ENCODE data around the gene FOXO3.

Gene FOXO3

DNA sequence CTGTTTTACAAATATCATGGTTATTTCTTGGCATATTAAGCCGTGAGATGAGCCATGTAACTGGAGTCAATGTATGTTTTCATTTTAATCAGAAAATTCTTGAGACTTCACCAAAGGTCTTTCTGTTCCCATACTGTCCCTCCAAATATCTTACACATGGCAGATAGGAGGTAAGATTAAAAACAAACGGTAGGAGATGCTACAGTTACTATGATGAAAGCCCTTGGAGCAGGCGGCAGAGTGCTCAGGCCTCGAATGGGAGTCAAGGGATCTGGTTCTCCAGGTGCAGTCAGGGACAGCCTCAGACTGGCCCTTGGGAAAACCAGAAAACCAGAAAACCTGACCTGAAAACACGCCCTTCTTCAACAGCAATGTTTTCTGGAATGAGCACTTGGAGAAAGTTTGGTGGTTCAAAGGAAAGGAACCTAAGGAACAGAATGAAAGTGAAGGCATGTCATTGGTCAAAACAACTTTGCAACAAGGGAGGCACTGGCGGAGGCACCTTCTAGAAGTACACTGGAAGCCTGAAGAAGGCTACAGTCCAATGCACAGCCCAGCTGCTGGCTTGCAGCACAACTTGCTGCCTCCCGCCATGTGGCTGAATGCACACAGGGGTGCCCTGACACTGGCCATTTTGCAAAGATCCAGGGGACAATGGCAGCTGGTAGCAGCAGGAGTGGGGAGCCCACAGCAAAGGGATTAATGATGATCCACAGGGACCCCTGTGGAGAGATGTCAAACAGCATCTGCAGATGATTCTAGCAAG lies 17.4 kb upstream of the FOXO3 start:
- Mint-ChIP-seq H3K4me1 (ENCODE audit: low read depth) (peaks cover 20% of the 10 kb centered on the region), H3K27ac (no peak overlapping the region)
- intact Hi-C loops (cut with micrococcal nuclease), result loop anchor here (1.0 kb wide), 1 partner anchor 530 kb away; no protein-coding TSS in a partner anchor

DNA sequence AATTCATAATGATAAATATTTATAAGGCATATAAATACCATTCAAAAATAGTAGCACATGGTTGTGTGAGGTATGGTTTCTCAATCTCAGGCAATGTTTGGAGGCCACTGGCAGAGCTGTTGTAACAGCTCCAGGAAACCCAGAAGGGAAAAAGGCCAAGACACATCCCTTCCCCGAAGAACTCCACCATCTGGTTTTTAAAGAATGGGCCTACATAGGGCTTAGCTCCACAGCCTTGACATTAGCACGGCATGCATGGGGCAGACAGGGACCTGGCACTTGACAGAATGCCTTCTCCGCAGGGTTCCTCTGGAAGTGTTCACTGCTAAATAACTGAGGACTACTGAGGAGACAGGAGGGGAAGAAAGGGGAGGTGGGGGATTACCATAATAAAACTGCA lies 16.1 kb upstream of the FOXO3 start:
- intact Hi-C loops (cut with micrococcal nuclease), result no loop called here
- H3K4me3 Mint-ChIP-seq, result no peak overlapping the region
- H3K27ac Mint-ChIP-seq, result no peak overlapping the region
- H3K4me1 Mint-ChIP-seq (ENCODE audit: low read depth), result peaks cover 20% of the 10 kb centered on the region
- H3K36me3 Mint-ChIP-seq (ENCODE audit: low read depth), result no peaks in the 10 kb centered on the region
- H3K9me3 Mint-ChIP-seq, result peaks cover 4% of the 10 kb centered on the region
- H3K27me3 Mint-ChIP-seq, result peaks cover 15% of the 10 kb centered on the region

More for the DNA sequence above, 17.4 kb upstream of the FOXO3 start:
- H3K4me3 Mint-ChIP-seq, result no peak overlapping the region
- no peaks in the 10 kb centered on the region for H3K36me3 Mint-ChIP-seq (ENCODE audit: low read depth)
- peaks cover 15% of the 10 kb centered on the region for H3K27me3 Mint-ChIP-seq
- peaks cover 6% of the 10 kb centered on the region for H3K9me3 Mint-ChIP-seq

DNA sequence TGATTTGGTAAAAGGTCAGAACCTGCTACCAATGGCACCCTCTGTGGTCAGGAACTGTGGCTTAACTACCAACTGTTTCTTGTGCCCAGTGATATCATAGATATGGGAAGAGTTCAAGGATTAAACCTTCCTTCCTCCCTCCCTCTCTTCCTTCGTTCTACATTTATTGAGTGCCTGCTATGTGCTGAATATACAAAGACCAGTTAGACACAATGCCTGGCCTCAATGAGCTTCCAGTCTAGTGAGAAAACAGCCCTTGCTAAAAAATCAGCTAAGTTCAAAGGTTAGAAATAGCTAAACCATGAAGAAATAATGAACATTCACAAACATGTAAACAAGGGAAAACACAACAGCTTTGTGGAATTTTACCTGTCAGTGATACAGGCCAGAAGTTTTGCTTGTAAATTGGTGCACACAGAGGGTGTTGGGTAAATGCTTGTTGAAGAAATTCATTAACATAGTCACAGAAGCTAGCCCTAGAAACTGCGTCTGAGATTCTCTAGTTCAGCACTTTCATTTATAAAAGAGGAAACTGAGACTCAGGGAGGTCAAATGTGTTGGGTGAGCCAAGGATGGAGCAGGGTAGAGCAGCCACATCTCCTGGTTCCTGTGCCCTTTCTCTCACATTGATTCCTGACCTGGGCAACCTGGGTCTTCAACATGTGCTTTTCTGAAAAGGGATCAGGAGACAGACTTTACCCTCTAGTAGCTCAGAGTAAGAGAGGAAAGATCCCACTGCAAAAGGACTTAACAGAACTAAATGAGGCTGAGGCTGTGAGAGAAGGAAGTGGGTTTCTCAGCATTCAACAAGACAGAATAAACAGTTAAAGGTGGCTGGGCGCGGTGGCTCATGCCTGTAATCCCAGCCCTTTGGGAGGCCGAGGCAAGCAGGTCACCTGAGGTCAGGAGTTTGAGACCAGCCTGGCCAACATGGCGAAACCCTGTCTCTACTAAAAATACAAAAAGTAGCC lies 14.4 kb upstream of the FOXO3 start:
- no peaks in the 10 kb centered on the region for H3K36me3 Mint-ChIP-seq (ENCODE audit: low read depth)
- intact Hi-C loops (cut with micrococcal nuclease), result no loop called here
- H3K27me3 Mint-ChIP-seq, result peaks cover 15% of the 10 kb centered on the region
- peaks cover 20% of the 10 kb centered on the region for H3K4me1 Mint-ChIP-seq (ENCODE audit: low read depth)
- no peaks in the 10 kb centered on the region for H3K9me3 Mint-ChIP-seq
- no peak overlapping the region for H3K4me3 Mint-ChIP-seq
- H3K27ac Mint-ChIP-seq, result peak overlapping the region; percentile 67

DNA sequence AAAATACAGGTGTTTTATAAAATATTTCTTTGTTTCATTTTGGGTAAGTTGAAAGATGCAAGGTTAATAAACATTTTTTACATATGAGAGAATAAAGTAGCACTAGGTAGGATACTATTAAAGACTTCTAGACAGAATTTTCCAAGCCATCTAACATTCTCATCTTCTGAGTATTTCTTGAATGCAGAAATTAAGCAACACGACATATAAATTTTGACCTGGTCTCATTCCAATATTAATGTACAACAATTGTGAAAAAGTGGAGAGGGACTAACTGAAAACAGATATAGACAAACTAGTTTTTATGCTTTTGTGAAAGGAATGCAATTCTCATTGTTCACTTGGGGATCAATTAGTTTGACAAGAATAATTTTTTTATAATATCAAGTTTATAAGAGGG lies 11.5 kb upstream of the FOXO3 start:
- peaks cover 29% of the 10 kb centered on the region for H3K4me1 Mint-ChIP-seq (ENCODE audit: low read depth)
- intact Hi-C loops (cut with micrococcal nuclease), result no loop called here
- H3K27me3 Mint-ChIP-seq, result peaks cover 4% of the 10 kb centered on the region
- no peak overlapping the region for H3K27ac Mint-ChIP-seq
- no peak overlapping the region for H3K4me3 Mint-ChIP-seq
- H3K36me3 Mint-ChIP-seq (ENCODE audit: low read depth), result no peaks in the 10 kb centered on the region
- no peaks in the 10 kb centered on the region for H3K9me3 Mint-ChIP-seq

DNA sequence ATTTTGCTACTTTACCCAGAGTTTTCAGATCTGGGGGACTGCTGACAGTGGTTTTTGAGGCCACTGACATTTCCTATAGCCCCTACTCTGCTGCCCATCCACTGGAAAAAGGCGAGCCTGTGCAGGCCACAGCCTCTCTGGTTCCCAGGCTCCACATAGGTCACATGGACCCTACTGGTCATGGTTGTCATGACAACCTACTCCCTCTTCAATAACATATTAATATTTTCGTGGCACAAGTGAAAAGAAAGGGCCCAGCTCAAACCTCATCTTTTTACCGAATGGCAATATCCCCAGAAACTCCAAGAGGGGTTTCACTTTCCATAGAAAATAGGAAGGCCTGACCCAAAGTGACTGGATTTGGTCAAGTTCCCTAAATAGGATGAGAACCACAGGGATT lies 11.0 kb upstream of the FOXO3 start:
- Mint-ChIP-seq H3K9me3 (no peaks in the 10 kb centered on the region), H3K27me3 (peaks cover 4% of the 10 kb centered on the region), H3K36me3 (ENCODE audit: low read depth) (no peaks in the 10 kb centered on the region), H3K27ac (no peak overlapping the region), H3K4me1 (ENCODE audit: low read depth) (peaks cover 29% of the 10 kb centered on the region), H3K4me3 (no peak overlapping the region)
- intact Hi-C loops (cut with micrococcal nuclease), result no loop called here

DNA sequence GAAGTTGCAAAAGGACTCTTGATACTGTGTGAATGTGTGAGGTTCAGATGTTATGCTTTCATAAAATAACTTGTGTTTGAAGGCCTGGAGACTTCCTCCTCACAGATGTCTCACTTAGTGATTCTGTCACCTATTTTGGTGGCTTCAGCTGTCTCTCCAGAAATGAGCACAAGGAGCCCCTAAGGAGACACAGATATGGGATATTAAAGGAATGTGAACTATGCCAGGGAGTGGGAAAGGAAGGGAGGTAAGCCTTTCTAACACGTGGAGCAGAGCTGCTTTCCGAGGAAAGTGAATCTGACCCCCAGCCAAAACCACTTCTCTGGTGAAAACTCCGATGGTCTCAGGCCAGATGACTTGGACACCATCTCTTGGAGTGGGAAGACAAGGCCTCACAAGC lies 10.5 kb upstream of the FOXO3 start:
- Mint-ChIP-seq H3K27me3 (peaks cover 4% of the 10 kb centered on the region), H3K27ac (no peak overlapping the region), H3K4me3 (no peak overlapping the region), H3K36me3 (ENCODE audit: low read depth) (no peaks in the 10 kb centered on the region), H3K9me3 (no peaks in the 10 kb centered on the region), H3K4me1 (ENCODE audit: low read depth) (peaks cover 29% of the 10 kb centered on the region)
- intact Hi-C loops (cut with micrococcal nuclease), result no loop called here

DNA sequence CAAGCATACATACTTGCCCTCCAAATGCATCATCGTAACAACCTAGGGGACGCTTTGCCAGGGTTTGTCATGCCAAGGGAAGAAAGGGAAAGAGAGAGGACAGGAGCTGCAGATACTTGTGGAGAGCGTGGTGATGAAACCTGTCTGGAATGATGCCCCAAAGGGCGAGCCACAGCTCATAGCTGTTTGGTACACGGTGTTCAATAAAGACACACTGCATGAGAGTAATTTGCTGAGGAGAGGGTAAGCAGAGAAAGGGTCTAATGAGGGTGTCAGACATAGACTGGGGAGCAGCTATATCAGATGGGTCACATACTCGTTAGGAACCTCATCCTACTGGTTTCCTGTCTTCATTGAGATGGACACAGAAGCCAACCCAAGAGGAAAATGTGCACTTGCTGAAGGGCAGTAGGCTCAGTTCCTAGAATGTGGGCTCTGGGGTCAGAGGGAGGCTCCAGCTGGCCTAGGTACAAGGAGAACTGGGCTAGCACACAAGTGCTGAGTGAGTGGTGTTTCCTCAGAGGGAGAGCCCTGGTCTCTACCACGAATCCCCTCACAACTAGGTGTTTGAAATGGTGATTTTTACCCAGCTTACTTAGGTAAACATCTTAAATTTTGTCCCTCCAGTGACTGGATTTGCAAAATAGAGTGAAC lies 5.2 kb upstream of the FOXO3 start:
- Mint-ChIP-seq H3K9me3 (no peaks in the 10 kb centered on the region), H3K27ac (no peak overlapping the region), H3K4me3 (no peak overlapping the region), H3K27me3 (peaks cover 12% of the 10 kb centered on the region), H3K36me3 (ENCODE audit: low read depth) (no peaks in the 10 kb centered on the region), H3K4me1 (ENCODE audit: low read depth) (peaks cover 30% of the 10 kb centered on the region)
- intact Hi-C loops (cut with micrococcal nuclease), result loop anchor here (5.0 kb wide), 2 partner anchors 282 to 342 kb away; no protein-coding TSS in a partner anchor

DNA sequence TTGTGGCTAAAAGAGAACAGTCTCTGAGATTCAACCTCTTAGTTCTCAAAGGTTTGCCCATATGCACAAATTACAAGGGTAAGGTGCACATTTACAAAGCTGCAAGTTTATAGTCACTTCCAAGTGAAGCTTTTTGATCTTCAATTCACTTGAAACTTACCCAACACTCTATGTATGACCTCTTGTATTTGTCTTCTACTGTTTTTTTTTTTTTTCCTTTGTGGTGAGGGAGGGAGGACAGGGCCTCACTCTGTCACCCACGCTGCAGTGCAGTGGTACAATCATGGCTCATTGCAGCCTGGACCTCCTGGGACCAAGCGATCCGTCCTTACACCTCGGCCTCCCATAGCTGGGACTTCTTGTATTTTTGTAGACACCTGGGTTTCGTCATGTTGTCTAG lies 4.5 kb upstream of the FOXO3 start:
- no peak overlapping the region for H3K27ac Mint-ChIP-seq
- intact Hi-C loops (cut with micrococcal nuclease), result loop anchor here (5.0 kb wide), 2 partner anchors 281 to 341 kb away; no protein-coding TSS in a partner anchor

DNA sequence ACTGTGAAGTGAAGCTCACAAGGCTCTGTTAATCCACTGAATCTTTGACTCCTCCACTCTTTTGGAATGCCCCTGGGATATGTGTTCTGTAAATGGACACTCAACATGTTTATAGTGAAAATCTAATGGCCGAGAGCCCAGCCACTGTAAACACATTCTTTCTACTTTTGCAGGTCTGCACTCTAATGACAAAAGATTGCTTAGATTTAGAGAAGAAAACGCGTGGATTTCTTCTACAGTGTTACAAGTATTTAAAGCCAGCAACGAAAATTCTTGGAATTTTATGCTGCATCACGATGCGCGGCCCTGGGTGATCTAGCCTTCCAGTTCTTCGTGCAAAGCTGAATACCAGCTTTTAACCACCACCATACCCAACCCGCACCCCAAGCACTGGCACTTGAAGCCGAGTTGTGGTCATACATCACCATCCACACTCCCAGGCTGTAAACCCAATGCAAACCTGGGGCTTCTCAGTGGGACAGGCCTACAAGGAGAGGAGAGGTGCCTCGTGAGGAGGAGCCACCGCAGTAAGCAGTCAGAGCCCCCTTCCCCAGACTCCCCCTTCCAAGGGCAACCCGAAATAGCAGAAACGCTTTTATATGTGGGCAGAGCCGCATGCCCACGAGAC lies 3.7 kb upstream of the FOXO3 start:
- peak overlapping the region; percentile 87 for H3K4me3 Mint-ChIP-seq
- H3K9me3 Mint-ChIP-seq, result no peaks in the 10 kb centered on the region
- peaks cover 36% of the 10 kb centered on the region for H3K4me1 Mint-ChIP-seq (ENCODE audit: low read depth)
- peaks cover 14% of the 10 kb centered on the region for H3K27me3 Mint-ChIP-seq
- H3K27ac Mint-ChIP-seq, result peak overlapping the region; percentile 93
- peaks cover 6% of the 10 kb centered on the region for H3K36me3 Mint-ChIP-seq (ENCODE audit: low read depth)
- intact Hi-C loops (cut with micrococcal nuclease), result loop anchor here (5.0 kb wide), 2 partner anchors 280 to 340 kb away; no protein-coding TSS in a partner anchor

More for the DNA sequence above, 4.5 kb upstream of the FOXO3 start:
- Mint-ChIP-seq H3K36me3 (ENCODE audit: low read depth) (no peaks in the 10 kb centered on the region), H3K4me3 (no peak overlapping the region), H3K27me3 (peaks cover 12% of the 10 kb centered on the region), H3K9me3 (no peaks in the 10 kb centered on the region), H3K4me1 (ENCODE audit: low read depth) (peaks cover 30% of the 10 kb centered on the region)

DNA sequence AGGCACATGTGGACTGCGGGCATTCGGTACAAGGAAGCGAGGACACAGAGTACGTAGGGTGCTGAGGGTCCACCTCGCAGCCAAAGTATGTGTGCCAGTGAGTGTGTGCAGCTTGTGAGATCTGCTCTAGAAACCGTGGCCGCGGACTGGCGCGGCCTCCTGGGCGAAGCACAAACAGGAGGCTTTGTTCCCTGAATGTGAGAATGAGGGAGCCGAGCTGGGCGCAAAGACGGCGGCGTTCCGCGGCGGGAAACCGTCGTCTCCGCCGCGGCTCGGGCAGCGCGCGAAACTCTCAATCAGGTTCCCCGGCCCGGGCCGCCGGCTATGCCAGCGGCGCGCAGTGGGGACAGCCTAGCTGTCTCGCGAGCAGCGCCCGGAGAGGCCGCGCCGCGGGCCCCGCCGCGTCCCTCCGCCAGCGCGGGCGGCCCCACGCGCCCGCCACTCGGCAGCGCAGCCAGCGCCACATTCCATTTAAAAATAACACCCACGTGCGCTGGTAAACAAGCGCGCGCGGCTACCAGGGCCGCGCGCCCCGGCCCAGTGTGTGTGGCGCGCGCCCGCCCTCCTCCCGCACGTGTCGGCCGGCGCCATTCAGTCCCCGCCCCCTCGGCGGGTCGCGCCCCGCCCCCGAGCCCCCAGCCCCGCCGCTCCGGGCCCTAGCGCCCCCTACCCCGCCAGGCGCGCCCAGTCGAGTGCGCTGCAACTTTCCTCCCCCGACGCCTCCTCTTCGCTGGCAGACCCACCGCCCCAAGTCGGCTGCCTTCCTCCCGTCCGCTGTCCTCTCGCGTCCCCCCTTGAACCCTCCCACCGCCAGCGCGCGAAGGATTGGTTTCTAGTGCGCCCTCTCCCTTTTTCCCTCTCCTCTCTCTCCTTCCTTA lies 3.0 kb upstream of the FOXO3 start:
- H3K9me3 Mint-ChIP-seq, result no peaks in the 10 kb centered on the region
- H3K36me3 Mint-ChIP-seq (ENCODE audit: low read depth), result peaks cover 12% of the 10 kb centered on the region
- H3K27me3 Mint-ChIP-seq, result peaks cover 14% of the 10 kb centered on the region
- intact Hi-C loops (cut with micrococcal nuclease), result loop anchor here (2.0 to 5.0 kb wide), 5 partner anchors 65 to 825 kb away; partner anchors contain the start of genes CD164, CEP57L1 and SESN1
- H3K4me3 Mint-ChIP-seq, result peak overlapping the region; percentile 87
- peak overlapping the region; percentile 93 for H3K27ac Mint-ChIP-seq
- H3K4me1 Mint-ChIP-seq (ENCODE audit: low read depth), result peaks cover 37% of the 10 kb centered on the region

DNA sequence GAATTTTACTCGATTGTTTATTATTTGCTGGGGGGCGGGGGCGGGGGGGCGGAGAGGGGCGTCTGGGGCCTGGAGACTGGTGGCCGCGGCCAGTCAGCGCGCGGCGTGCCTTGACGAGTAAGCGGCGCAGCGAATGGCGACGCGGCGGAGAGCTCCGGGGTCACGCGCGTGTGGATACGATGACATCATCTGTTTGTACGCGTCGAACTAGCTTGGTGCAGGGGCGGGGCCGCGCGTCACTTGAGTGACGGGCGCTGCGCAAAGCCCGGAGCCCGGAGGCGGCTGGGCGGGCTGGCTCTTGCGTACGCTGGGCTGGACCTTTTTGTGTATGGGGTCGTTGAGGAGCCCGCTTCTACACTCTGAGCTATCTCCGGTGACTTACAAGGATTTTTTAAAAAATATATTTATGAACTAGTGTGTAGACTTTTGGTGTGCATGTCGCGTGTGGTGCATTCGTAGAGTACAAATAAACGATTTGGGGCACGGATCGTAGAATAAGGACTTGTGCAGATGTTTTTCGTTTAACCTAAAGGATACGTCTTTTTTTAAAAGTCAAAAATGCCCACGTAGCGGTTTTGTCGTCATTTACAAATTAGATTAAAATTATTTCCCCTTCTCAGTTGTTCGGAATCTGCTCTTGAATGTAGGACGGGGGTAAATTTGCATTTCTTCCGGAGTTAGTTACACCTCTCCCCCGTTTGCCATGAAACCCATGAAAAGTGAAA lies 2.2 kb upstream of the FOXO3 start:
- peak overlapping the region; percentile 87 for H3K4me3 Mint-ChIP-seq
- peaks cover 14% of the 10 kb centered on the region for H3K27me3 Mint-ChIP-seq
- peaks cover 18% of the 10 kb centered on the region for H3K36me3 Mint-ChIP-seq (ENCODE audit: low read depth)
- H3K4me1 Mint-ChIP-seq (ENCODE audit: low read depth), result peaks cover 40% of the 10 kb centered on the region
- no peaks in the 10 kb centered on the region for H3K9me3 Mint-ChIP-seq
- intact Hi-C loops (cut with micrococcal nuclease), result loop anchor here (2.0 to 5.0 kb wide), 5 partner anchors 64 to 824 kb away; partner anchors contain the start of genes CD164, CEP57L1 and SESN1
- peak overlapping the region; percentile 93 for H3K27ac Mint-ChIP-seq

Measured in dendritic cell treated with granulocyte-macrophage colony-stimulating factor and Interleukin-4, amounts not matched to agents 40 ng/mL and 50 ng/mL, for 4 days (primary cell).